ENCODE results near the gene TMEM143.
"Not testable (repeated sequence)": the region's sequence is repeated elsewhere in the genome, so short reads cannot be mapped to it uniquely, and the experiment has no call there.

Gene TMEM143

DNA sequence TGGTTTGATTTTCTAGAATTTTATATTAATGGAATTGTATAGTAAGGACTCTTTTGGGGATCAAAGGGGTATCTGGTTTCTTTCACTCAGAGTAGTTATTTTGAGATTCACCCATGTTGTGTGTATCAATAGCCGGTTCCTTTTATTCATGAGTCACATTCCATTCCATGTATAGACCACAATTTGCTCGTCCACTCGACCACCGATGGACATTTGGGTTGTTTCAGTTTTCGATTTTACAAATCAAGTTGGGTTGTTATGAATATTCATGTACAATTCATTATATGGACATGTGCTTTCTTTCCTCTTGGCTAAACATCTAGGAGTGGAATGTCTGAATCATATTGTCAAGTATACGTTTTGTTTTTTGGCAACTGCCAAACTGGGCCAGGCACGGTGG lies 48.0 kb downstream of the TMEM143 start:
- FAIRE-seq (no peak), DNase-seq (ENCODE audit: insufficient read length, low spot score) (no peak)
- TF ChIP-seq, protein P1, sequence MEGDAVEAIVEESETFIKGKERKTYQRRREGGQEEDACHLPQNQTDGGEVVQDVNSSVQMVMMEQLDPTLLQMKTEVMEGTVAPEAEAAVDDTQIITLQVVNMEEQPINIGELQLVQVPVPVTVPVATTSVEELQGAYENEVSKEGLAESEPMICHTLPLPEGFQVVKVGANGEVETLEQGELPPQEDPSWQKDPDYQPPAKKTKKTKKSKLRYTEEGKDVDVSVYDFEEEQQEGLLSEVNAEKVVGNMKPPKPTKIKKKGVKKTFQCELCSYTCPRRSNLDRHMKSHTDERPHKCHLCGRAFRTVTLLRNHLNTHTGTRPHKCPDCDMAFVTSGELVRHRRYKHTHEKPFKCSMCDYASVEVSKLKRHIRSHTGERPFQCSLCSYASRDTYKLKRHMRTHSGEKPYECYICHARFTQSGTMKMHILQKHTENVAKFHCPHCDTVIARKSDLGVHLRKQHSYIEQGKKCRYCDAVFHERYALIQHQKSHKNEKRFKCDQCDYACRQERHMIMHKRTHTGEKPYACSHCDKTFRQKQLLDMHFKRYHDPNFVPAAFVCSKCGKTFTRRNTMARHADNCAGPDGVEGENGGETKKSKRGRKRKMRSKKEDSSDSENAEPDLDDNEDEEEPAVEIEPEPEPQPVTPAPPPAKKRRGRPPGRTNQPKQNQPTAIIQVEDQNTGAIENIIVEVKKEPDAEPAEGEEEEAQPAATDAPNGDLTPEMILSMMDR (IDR thresholded peaks at IDR 0.05; ENCODE audit: insufficient read depth, missing control alignments): no peak

DNA sequence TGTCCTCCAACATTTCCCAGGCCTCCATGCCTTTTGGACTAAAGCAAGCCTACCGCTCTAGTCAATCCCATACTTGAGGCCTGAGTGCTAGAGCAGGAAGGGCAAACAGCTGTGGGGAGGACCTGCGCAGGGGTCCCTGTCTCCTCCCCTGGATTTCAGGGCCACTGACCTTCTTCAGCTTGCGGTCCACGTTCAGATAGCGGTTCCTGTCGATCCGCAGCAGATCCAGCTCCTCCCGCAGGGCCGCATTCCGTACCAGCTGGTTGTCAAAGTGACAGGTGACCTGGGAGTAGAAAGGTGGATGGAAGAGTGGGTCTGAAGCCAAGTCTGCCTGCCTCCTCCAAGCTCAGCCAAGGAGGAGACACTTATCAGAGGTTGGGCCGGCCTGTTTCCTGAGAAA lies 52.4 kb downstream of the TMEM143 start:
- FAIRE-seq (no peak), DNase-seq (ENCODE audit: insufficient read length, low spot score) (no peak)
- TF ChIP-seq, protein P1 (IDR thresholded peaks at IDR 0.05; ENCODE audit: insufficient read depth, missing control alignments): no peak

DNA sequence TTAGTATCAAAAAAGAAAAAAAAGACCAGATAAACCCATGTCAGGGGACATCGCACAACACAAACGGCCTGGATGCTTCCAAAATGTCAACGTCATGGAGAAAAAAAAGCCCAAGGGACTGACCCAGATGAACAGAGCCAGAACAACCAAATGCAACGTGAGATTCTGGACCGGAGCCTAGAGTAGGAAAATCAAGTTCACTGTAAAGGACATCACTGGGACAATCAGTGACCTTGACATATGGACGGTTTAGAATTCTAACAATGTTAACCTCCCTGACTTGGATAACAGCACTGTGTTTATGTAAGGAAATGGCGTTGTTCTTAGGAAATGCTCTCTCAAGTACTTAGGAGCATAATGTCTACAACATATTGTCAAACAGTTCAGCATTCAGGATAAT lies 53.5 kb downstream of the TMEM143 start:
- TF ChIP-seq, protein P1 (IDR thresholded peaks at IDR 0.05; ENCODE audit: insufficient read depth, missing control alignments): no peak
- FAIRE-seq: no peak

DNA sequence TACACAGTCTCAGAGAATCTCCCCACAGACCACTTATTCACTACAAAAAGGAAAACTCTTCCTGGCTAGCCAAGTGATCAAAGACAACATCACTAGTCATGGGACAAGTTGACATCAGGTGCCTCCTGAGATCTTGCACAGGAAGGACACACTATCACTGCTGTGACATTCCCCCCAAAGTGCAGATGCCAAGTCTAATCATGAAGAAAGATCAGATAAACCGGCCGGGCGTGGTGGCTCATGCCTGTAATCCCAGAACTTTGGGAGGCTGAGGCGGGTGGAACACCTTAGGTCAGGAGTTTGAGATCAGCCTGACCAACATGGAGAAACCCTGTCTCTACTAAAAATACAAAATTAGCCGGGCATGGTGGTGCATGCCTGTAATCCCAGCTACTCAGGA lies 54.0 kb downstream of the TMEM143 start:
- DNase-seq (ENCODE audit: insufficient read length, low spot score); FAIRE-seq: not testable (repeated sequence)

More for the DNA sequence above, 53.5 kb downstream of the TMEM143 start:
- no peak for DNase-seq (ENCODE audit: insufficient read length, low spot score)

DNA sequence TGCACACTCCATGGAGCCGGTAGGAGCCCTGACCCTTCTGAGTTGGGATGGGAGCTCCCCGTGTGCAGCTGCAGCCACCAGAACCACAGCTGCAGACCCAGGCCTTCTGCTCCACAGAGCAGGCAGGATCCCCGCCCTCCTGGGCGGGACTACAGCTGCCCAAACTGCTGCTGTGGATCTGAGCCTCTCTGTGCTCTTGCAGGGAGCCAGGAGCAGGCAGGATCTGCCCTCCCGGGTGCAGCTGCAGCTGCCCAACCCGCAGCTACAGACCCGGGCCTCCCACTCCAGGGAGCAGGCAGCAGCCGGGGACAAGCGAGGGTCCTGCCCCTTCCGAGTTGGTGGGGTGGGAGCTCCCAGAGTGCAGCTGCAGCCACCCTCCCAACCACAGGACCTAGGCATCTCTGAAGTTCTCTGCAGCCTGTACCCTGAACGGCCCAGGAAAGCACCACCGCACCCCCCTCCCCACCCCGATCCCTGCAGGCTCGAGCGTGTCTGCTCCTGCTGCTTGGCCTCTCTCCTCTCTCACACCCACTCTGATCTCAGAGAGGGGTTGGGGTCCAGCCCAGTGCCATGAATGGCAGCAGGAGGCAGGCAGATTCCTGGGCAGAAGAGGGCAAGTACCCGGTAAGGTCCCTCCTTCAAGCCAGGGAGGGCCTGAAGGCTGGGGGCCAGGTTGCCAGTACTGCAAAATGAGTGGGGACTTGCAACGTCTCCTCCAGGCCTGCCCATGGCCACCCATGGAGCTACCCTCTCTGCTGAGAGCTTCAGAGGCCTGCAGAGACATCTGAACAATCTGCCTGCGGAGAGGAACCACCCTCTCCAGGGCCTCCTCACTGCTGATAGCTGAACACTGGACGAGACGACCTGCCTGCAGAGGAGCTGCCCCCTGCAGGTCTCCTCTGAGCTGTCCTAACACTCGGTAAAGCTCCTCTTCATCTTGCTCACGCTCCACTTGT lies 54.8 kb downstream of the TMEM143 start:
- FAIRE-seq: no peak
- DNase-seq (ENCODE audit: insufficient read length, low spot score): no peak
- TF ChIP-seq, protein P1 (IDR thresholded peaks at IDR 0.05; ENCODE audit: insufficient read depth, missing control alignments): no peak

DNA sequence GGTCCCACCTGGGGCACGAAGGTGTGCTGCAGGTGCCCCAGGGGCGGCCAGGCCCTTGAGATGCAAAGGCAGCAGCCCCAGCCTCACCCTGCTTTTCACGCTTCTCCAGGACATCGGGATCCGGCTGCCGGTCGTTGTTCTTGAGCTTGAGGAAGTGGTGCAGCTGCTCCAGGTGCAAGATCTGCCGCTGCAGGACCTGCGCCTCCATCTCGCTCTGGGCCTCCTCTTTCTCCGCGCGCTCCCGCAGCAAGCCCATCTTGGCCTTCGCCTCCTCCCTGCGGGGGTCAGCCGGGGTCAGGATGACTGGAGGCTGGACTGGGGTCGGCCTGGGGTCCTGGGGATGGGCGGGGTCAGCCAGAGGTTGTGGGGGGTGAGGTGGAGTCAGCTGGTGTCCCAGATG lies 59.9 kb downstream of the TMEM143 start:
- no peak for DNase-seq (ENCODE audit: insufficient read length, low spot score)
- TF ChIP-seq, protein P1 (IDR thresholded peaks at IDR 0.05; ENCODE audit: insufficient read depth, missing control alignments): no peak
- no peak for FAIRE-seq

DNA sequence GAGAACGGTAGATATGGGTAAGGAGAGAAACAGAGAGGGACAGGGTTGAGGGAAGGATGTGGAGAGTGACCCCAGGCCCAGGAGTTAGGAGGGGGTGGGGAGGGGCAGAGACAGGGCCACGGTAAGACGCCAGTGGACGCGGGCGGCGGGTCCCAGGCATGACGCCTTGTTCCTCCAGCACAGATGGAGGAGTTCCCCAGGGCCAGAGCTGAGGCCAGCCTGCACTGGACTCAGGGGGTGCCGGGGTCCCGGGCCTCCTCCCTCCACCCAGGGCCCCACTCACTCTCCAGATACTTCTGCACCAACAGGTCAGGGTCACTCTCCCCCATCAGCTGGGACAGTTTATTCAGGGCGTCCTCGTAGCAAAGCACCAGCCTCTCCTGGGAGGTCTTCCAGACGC lies 60.4 kb downstream of the TMEM143 start:
- FAIRE-seq (no peak), DNase-seq (ENCODE audit: insufficient read length, low spot score) (no peak)
- TF ChIP-seq, protein P1 (IDR thresholded peaks at IDR 0.05; ENCODE audit: insufficient read depth, missing control alignments): no peak

Data from D721Med (cell line).